Mammary epithelial cell (primary cell): ENCODE measurements around the gene ERG.

Experiments
- CTCF ChIP-seq, 2 donors: IDR thresholded peaks in 1 of 2; conservative IDR thresholded peaks in 1 of 2; 2 replicates each; pipeline ENCODE4 v1.5.1; 2011 to 2012; ENCODE audit warnings: inconsistent platforms in 2 of 2, low read length in 2 of 2, mild to moderate bottlenecking in 2 of 2, control low read depth in 1 of 2, low read depth in 1 of 2; ENCODE audit not compliant: insufficient read depth in 1 of 2; ENCODE audit errors: extremely low read depth in 1 of 2
- EZH2 ChIP-seq: IDR thresholded peaks from 2 replicates; pipeline ENCODE4 v1.6.1; 2012; ENCODE audit warnings: low read length, inconsistent platforms, borderline replicate concordance

GRCh38 chr21:38361324-38361723 lies 137.0 kb downstream of the ERG start:
- TF ChIP-seq EZH2 = no peak
- TF ChIP-seq CTCF (conservative IDR thresholded peaks at IDR 0.05 in 1 of 2, IDR thresholded peaks at IDR 0.05 in 1 of 2; ENCODE audit: extremely low read depth in 1 of 2, insufficient read depth in 1 of 2, low read depth in 1 of 2, low read length in 2 of 2) = no peak
